ENCODE data around the gene PRKCB.

Gene PRKCB

DNA sequence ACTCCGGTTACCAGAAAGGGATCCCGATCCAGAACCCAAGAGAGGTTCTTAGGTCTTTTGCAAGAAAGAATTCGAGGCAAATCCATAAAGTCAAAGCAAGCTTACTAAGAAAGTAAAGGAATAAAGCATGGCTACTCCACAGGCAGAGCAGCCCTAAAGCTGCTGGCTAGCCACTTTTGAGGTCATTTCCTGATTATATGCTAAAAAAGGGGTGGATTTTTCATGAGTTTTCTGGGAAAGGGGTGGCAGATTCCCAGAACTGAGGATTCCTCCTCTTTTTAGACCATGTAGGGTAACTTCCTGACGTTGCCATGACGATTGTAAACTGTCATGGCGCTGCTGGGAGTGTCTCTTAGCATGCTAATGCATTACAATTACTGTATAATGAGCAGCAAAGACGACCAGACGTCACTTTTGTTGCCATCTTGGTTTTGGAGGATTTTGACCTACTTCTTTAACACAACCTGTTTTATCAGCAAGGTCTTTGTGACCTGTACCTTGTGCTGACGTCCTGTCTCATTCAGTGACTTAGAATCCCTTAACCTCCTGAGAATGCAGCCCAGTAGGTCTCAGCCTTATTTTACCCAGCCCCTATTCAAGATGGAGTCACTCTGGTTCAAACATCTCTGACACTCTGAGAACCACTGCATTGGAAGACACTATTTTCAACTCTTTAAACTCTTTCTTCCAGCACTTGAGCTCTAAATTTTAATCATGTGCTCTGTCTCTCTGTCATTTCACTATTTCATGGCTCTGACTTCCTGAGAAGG lies 216.7 kb downstream of the PRKCB start:
- Histone ChIP-seq H3F3A (ENCODE audit: insufficient read depth) (no peaks in the 10 kb centered on the region), H3K79me2 (ENCODE audit: insufficient read depth, low read length) (no peaks in the 10 kb centered on the region), H2AFZ (ENCODE audit: low read depth, low read length, severe bottlenecking) (no peak overlapping the region), H3K27me3 (ENCODE audit: low read length) (no peaks in the 10 kb centered on the region), H4K20me1 (ENCODE audit: low read depth, low read length) (no peaks in the 10 kb centered on the region), H3K9me2 (replicated peaks; ENCODE audit: insufficient read depth, low read length) (no peaks in the 10 kb centered on the region), H3K36me3 (ENCODE audit: low read length) (no peaks in the 10 kb centered on the region), H3K9ac (ENCODE audit: low read length) (no peak overlapping the region), H3K4me3 (ENCODE audit: insufficient read depth, low read length, poor library complexity, severe bottlenecking) (no peak overlapping the region), H3K9me3 (ENCODE audit: insufficient read depth, low read length) (no peaks in the 10 kb centered on the region), H3K27ac (ENCODE audit: low read depth, low read length) (no peak overlapping the region), H3K4me2 (ENCODE audit: low read depth, low read length, poor library complexity, severe bottlenecking) (no peak overlapping the region)
- TF ChIP-seq EZH2phosphoT487 (conservative IDR thresholded peaks at IDR 0.05; ENCODE audit: low read length): no peak
- TF ChIP-seq, protein P1, sequence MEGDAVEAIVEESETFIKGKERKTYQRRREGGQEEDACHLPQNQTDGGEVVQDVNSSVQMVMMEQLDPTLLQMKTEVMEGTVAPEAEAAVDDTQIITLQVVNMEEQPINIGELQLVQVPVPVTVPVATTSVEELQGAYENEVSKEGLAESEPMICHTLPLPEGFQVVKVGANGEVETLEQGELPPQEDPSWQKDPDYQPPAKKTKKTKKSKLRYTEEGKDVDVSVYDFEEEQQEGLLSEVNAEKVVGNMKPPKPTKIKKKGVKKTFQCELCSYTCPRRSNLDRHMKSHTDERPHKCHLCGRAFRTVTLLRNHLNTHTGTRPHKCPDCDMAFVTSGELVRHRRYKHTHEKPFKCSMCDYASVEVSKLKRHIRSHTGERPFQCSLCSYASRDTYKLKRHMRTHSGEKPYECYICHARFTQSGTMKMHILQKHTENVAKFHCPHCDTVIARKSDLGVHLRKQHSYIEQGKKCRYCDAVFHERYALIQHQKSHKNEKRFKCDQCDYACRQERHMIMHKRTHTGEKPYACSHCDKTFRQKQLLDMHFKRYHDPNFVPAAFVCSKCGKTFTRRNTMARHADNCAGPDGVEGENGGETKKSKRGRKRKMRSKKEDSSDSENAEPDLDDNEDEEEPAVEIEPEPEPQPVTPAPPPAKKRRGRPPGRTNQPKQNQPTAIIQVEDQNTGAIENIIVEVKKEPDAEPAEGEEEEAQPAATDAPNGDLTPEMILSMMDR (IDR thresholded peaks at IDR 0.05; ENCODE audit: insufficient read depth, low read length, poor library complexity, severe bottlenecking): no peak

DNA sequence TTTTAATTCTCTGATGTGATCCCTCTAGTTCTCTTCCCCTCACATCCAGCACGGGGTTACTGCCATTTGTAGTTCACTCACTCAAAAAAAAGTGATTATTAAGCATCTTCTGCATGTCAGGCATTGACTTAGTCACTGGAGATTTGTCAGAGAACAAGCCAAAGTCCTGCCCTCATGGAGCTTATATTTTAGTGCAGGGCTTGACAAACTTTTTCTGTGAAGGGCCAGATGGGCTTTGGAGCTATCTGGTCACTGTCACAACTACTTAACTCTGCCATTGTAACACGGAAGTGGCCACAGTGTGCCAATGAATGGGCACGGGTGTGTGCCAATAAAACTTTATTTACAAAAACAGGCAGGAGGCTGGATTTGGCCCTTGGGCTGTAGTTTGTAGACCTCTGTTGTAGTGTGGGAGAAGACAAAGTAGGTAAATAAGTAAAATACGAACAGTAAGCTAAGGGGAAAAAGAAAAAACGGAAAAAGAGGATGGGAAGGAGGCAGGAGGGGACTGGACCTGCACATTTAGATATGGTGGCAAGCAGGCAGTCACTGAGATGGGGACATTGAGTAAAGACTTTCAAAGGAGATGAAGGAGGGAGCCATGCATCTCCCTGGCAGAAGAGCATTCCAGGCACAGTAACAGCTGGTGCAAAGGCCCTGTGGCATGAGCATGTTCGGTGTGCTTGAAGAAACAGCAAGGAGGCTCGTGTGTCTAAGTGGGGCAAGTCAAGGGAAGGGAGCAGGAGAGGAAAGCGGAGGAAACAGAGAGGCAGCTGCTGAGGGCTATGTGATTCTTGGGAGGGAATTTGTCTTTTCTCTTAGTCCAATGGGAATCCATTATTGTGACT lies 217.5 kb downstream of the PRKCB start:
- H3K36me3 ChIP-seq (ENCODE audit: low read length): no peaks in the 10 kb centered on the region
- no peaks in the 10 kb centered on the region for H3K27me3 ChIP-seq (ENCODE audit: low read length)
- H3K9me3 ChIP-seq (ENCODE audit: insufficient read depth, low read length): no peaks in the 10 kb centered on the region
- H4K20me1 ChIP-seq (ENCODE audit: low read depth, low read length): no peaks in the 10 kb centered on the region
- no peak overlapping the region for H3K9ac ChIP-seq (ENCODE audit: low read length)
- no peak for TF ChIP-seq EZH2phosphoT487 (conservative IDR thresholded peaks at IDR 0.05; ENCODE audit: low read length)
- TF ChIP-seq, protein P1 (IDR thresholded peaks at IDR 0.05; ENCODE audit: insufficient read depth, low read length, poor library complexity, severe bottlenecking): no peak
- H3K79me2 ChIP-seq (ENCODE audit: insufficient read depth, low read length): no peaks in the 10 kb centered on the region
- H3K4me3 ChIP-seq (ENCODE audit: insufficient read depth, low read length, poor library complexity, severe bottlenecking): no peak overlapping the region
- no peak overlapping the region for H2AFZ ChIP-seq (ENCODE audit: low read depth, low read length, severe bottlenecking)
- no peak overlapping the region for H3K4me2 ChIP-seq (ENCODE audit: low read depth, low read length, poor library complexity, severe bottlenecking)
- H3K27ac ChIP-seq (ENCODE audit: low read depth, low read length): no peak overlapping the region
- H3F3A ChIP-seq (ENCODE audit: insufficient read depth): no peaks in the 10 kb centered on the region
- no peaks in the 10 kb centered on the region for H3K9me2 ChIP-seq (replicated peaks; ENCODE audit: insufficient read depth, low read length)

DNA sequence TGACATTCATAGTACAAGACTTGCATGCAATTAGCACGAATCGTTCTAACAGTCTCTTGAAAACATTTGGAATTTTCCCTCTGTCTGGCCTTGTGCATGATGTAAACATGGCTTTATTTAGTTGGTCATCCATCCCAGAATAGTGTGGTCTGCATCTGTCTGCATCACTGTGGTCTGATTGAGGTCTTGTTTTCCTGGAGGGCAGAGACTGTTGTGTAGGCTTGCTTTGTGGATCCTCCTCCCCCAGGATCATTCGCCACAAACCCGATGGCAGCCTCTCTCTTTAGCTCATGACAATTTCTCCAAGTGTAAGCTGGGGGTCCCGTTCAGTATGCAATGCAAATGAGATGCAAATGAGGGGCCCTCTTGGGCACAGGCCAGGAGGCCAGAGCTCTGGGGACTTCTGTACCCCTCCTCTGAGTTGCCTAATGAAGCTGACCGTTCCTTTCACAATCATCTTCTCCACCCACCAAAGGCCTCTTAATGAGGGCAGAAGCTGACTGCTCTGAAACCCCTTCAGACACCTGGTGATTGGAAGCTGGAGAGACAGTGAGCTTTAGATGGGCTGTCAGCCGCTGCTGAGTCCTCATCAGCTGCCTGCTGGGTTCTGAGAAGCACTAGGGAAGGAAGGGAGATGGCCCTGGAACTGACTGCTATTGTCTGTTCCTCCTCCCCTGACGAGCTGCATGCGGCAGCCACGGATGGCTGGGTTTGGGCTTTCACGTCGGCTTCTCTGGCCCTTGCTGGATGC lies 219.1 kb downstream of the PRKCB start:
- Histone ChIP-seq H3K4me2 (ENCODE audit: low read depth, low read length, poor library complexity, severe bottlenecking) (no peak overlapping the region), H3F3A (ENCODE audit: insufficient read depth) (no peaks in the 10 kb centered on the region), H2AFZ (ENCODE audit: low read depth, low read length, severe bottlenecking) (no peak overlapping the region), H3K79me2 (ENCODE audit: insufficient read depth, low read length) (no peaks in the 10 kb centered on the region), H3K27ac (ENCODE audit: low read depth, low read length) (no peak overlapping the region), H3K27me3 (ENCODE audit: low read length) (no peaks in the 10 kb centered on the region), H3K36me3 (ENCODE audit: low read length) (no peaks in the 10 kb centered on the region), H4K20me1 (ENCODE audit: low read depth, low read length) (no peaks in the 10 kb centered on the region), H3K9me2 (replicated peaks; ENCODE audit: insufficient read depth, low read length) (no peaks in the 10 kb centered on the region), H3K9me3 (ENCODE audit: insufficient read depth, low read length) (no peaks in the 10 kb centered on the region), H3K9ac (ENCODE audit: low read length) (no peak overlapping the region), H3K4me3 (ENCODE audit: insufficient read depth, low read length, poor library complexity, severe bottlenecking) (no peak overlapping the region)
- TF ChIP-seq EZH2phosphoT487 (conservative IDR thresholded peaks at IDR 0.05; ENCODE audit: low read length): no peak
- TF ChIP-seq, protein P1 (IDR thresholded peaks at IDR 0.05; ENCODE audit: insufficient read depth, low read length, poor library complexity, severe bottlenecking): no peak

Measured in SU-DHL-6 (cell line).